COLO668 (cell line): ENCODE results near the gene ACTL8.
"Not testable (repeated sequence)": the region's sequence is repeated elsewhere in the genome, so short reads cannot be mapped to it uniquely, and the experiment has no call there.

Experiments
- DNase-seq: peaks from one replicate; lab custom pipeline; 2025; ENCODE audit not compliant: unreplicated experiment; lab: John Stamatoyannopoulos, UW

The ACTL8 gene

GRCh38 chr1:17735348-17735747 is 19.8 kb upstream of the ACTL8 start:
- DNase-seq = no peak

- DNase-seq = no peak
Measured at GRCh38 chr1:17735793-17736192, 19.3 kb upstream of the ACTL8 start.

GRCh38 chr1:17736625-17737024 is 18.5 kb upstream of the ACTL8 start:
- no peak for DNase-seq

GRCh38 chr1:17739050-17739449 is 16.1 kb upstream of the ACTL8 start:
- no peak for DNase-seq

GRCh38 chr1:17741052-17741451 is 14.1 kb upstream of the ACTL8 start:
- no peak for DNase-seq

GRCh38 chr1:17742583-17742982 is 12.6 kb upstream of the ACTL8 start:
- DNase-seq = no peak

- DNase-seq = no peak
Measured at GRCh38 chr1:17743008-17743647, 12.0 kb upstream of the ACTL8 start.

GRCh38 chr1:17743925-17744324 is 11.2 kb upstream of the ACTL8 start:
- no peak for DNase-seq

- peak; percentile 20 for DNase-seq
Measured at GRCh38 chr1:17744666-17745478, 10.3 kb upstream of the ACTL8 start.

GRCh38 chr1:17745479-17745955 is 9.6 kb upstream of the ACTL8 start:
- no peak for DNase-seq

GRCh38 chr1:17746281-17746680 is 8.9 kb upstream of the ACTL8 start:
- not testable (repeated sequence) for DNase-seq

GRCh38 chr1:17746920-17747319 is 8.2 kb upstream of the ACTL8 start:
- no peak for DNase-seq

- DNase-seq = no peak
Measured at GRCh38 chr1:17750333-17750732, 4.8 kb upstream of the ACTL8 start.

- DNase-seq = no peak
Measured at GRCh38 chr1:17752356-17752755, 2.8 kb upstream of the ACTL8 start.

GRCh38 chr1:17757426-17757825 is 2.3 kb downstream of the ACTL8 start:
- no peak for DNase-seq

GRCh38 chr1:17759114-17759513 is 4.0 kb downstream of the ACTL8 start:
- DNase-seq = peak; percentile 32

- no peak for DNase-seq
Measured at GRCh38 chr1:17762313-17762712, 7.2 kb downstream of the ACTL8 start.

- DNase-seq = no peak
Measured at GRCh38 chr1:17763417-17763816, 8.3 kb downstream of the ACTL8 start.

- DNase-seq = no peak
Measured at GRCh38 chr1:17763995-17764394, 8.9 kb downstream of the ACTL8 start.

- no peak for DNase-seq
Measured at GRCh38 chr1:17764591-17764990, 9.5 kb downstream of the ACTL8 start.

GRCh38 chr1:17765444-17766411 is 10.6 kb downstream of the ACTL8 start:
- DNase-seq = no peak
